IMR-90 (cell line): Measurements from ENCODE around the gene AMPD2. TPM values are rescaled to one million over a fixed set of nuclear protein-coding genes. Genes with fewer than 3 reads are reported as not detected.
A peak's percentile ranks its signal among the peaks of the same experiment; 100 is the strongest.

ENCODE experiments used
- ATAC-seq: fragments of 200-7000 bp; cut with Tn5 transposase; 2 replicates; pipeline ENCODE4 v1.9.1; 2020; ENCODE audit warnings: low read depth, mild to moderate bottlenecking, moderate library complexity
- BruUV-seq: library from RNA; stranded (reverse); fragments of 400-500 nt; replicated peaks from 2 replicates; lab custom pipeline; 2021; lab: Mats Ljungman, UMichigan
- CTCF ChIA-PET: fragments of 300-600 bp; formaldehyde crosslinking; extraction: SDS; loops from one replicate; lab custom pipeline; 2021; ENCODE audit warnings: antibody characterized with exemption; lab: Yijun Ruan, JAX
- POLR2A ChIA-PET: fragments of 300-600 bp; sonication (Branson Sonifier 250); formaldehyde crosslinking; loops from one replicate; lab custom pipeline; 2022; ENCODE audit warnings: antibody characterized with exemption; ENCODE audit not compliant: unreplicated experiment; lab: Charles Lee
- DNase-seq: peaks from one replicate; pipeline ENCODE4 v3.0.0; 2013
- H2AFZ ChIP-seq: replicated peaks from 2 replicates; pipeline ENCODE3; 2013; ENCODE audit warnings: low read length, mild to moderate bottlenecking; ENCODE audit not compliant: poor library complexity
- H2AK5ac ChIP-seq: 2 replicates; pipeline ENCODE4 v1.6.1; 2013; ENCODE audit warnings: low read depth, low read length, inconsistent platforms
- H2AK9ac ChIP-seq: replicated peaks from 2 replicates; pipeline ENCODE3; 2013; ENCODE audit warnings: mild to moderate bottlenecking, low read depth, low read length, moderate library complexity; ENCODE audit not compliant: poor library complexity
- H2BK120ac ChIP-seq: 2 replicates; pipeline ENCODE4 v1.6.1; 2013; ENCODE audit warnings: low read depth, low read length, inconsistent platforms
- H2BK15ac ChIP-seq: 3 replicates; pipeline ENCODE4 v1.6.1; 2013; ENCODE audit warnings: low read depth, low read length, inconsistent platforms
- H2BK20ac ChIP-seq: 2 replicates; pipeline ENCODE4 v1.6.1; 2013; ENCODE audit warnings: low read depth, mild to moderate bottlenecking, inconsistent platforms, low read length, moderate library complexity
- H2BK5ac ChIP-seq: 2 replicates; pipeline ENCODE4 v1.6.1; 2013; ENCODE audit warnings: mild to moderate bottlenecking, low read depth, low read length, inconsistent platforms; ENCODE audit not compliant: poor library complexity, severe bottlenecking
- H3K14ac ChIP-seq: replicated peaks from 2 replicates; pipeline ENCODE4 v1.6.1; 2013; ENCODE audit warnings: low read depth, low read length, inconsistent platforms
- H3K18ac ChIP-seq: 2 replicates; pipeline ENCODE4 v1.6.1; 2013; ENCODE audit warnings: low read depth, low read length, control low read depth
- H3K23ac ChIP-seq: 2 replicates; pipeline ENCODE4 v1.6.1; 2013; ENCODE audit warnings: low read depth, low read length, inconsistent platforms
- H3K27ac ChIP-seq: 2 replicates; pipeline ENCODE4 v1.5.1; 2013; ENCODE audit warnings: mild to moderate bottlenecking, control low read depth, low read length; ENCODE audit not compliant: insufficient read depth
- H3K27me3 ChIP-seq: 2 replicates; pipeline ENCODE4 v1.6.1; 2013; ENCODE audit warnings: low read length; ENCODE audit not compliant: control insufficient read depth, insufficient read depth
- H3K36me3 ChIP-seq: 2 replicates; pipeline ENCODE4 v1.6.1; 2013; ENCODE audit warnings: low read length, mixed read lengths; ENCODE audit not compliant: control insufficient read depth, insufficient read depth
- H3K4ac ChIP-seq: 2 replicates; pipeline ENCODE4 v1.6.1; 2013; ENCODE audit warnings: low read depth, low read length, inconsistent platforms
- H3K4me1 ChIP-seq: 2 replicates; pipeline ENCODE4 v1.6.1; 2013; ENCODE audit warnings: low read length, mixed read lengths; ENCODE audit not compliant: control insufficient read depth, insufficient read depth
- H3K4me2 ChIP-seq: 2 replicates; pipeline ENCODE4 v1.6.1; 2013; ENCODE audit warnings: low read depth, mild to moderate bottlenecking, control low read depth, low read length, moderate library complexity
- H3K4me3 ChIP-seq: 2 replicates; pipeline ENCODE4 v1.5.1; 2013; ENCODE audit warnings: low read depth, mild to moderate bottlenecking, control low read depth, low read length, moderate library complexity; ENCODE audit not compliant: insufficient read depth
- H3K56ac ChIP-seq: 2 replicates; pipeline ENCODE4 v1.6.1; 2013; ENCODE audit warnings: low read length, inconsistent platforms; ENCODE audit not compliant: insufficient read depth; ENCODE audit errors: extremely low read depth
- H3K79me1 ChIP-seq, 2 experiments: 2 replicates each; pipeline ENCODE4 v1.6.1; 2013; ENCODE audit warnings: low read length in 2 of 2, inconsistent platforms in 1 of 2, low read depth in 1 of 2
- H3K9ac ChIP-seq: 2 replicates; pipeline ENCODE4 v1.6.1; 2013; ENCODE audit warnings: low read depth, low read length, control low read depth
- H3K9me1 ChIP-seq: 2 replicates; pipeline ENCODE4 v1.6.1; 2013; ENCODE audit warnings: low read length, inconsistent platforms; ENCODE audit not compliant: insufficient read depth
- H3K9me3 ChIP-seq: 2 replicates; pipeline ENCODE4 v1.6.1; 2013; ENCODE audit warnings: low read length; ENCODE audit not compliant: control insufficient read depth, insufficient read depth
- H4K20me1 ChIP-seq: 2 replicates; pipeline ENCODE4 v1.6.1; 2013; ENCODE audit warnings: low read length, inconsistent platforms; ENCODE audit not compliant: insufficient read depth
- H4K5ac ChIP-seq: 2 replicates; pipeline ENCODE4 v1.6.1; 2013; ENCODE audit warnings: mild to moderate bottlenecking, low read depth, low read length, control low read depth
- H4K8ac ChIP-seq, 2 experiments: 2 replicates each; pipeline ENCODE4 v1.6.1; 2013; ENCODE audit warnings: low read depth in 2 of 2, low read length in 2 of 2, control low read depth in 1 of 2, inconsistent platforms in 1 of 2
- H4K91ac ChIP-seq: 2 replicates; pipeline ENCODE4 v1.6.1; 2013; ENCODE audit warnings: low read depth, low read length, inconsistent platforms; ENCODE audit not compliant: insufficient read depth
- BHLHE40 ChIP-seq: fragments of 150-350 bp; IDR thresholded peaks from 2 replicates; pipeline ENCODE4 v1.6.1; 2016; ENCODE audit warnings: mild to moderate bottlenecking, low read depth, low read length
- CHD1 ChIP-seq: IDR thresholded peaks from 2 replicates; pipeline ENCODE4 v1.6.1; 2012; ENCODE audit warnings: low read depth, low read length, improper control_type of control experiment
- MAFK ChIP-seq: IDR thresholded peaks from 2 replicates; pipeline ENCODE4 v1.6.1; 2012; ENCODE audit warnings: low read depth, low read length, improper control_type of control experiment
- MXI1 ChIP-seq: IDR thresholded peaks from 2 replicates; pipeline ENCODE4 v1.6.1; 2012; ENCODE audit warnings: low read depth, mild to moderate bottlenecking, low read length, moderate library complexity, borderline replicate concordance
- RCOR1 ChIP-seq: IDR thresholded peaks from 2 replicates; pipeline ENCODE4 v1.6.1; 2012; ENCODE audit warnings: mild to moderate bottlenecking, low read length, improper control_type of control experiment; ENCODE audit not compliant: insufficient replicate concordance
- RFX5 ChIP-seq: IDR thresholded peaks from 2 replicates; pipeline ENCODE4 v1.8.0; 2012; ENCODE audit warnings: low read depth, mild to moderate bottlenecking, low read length, moderate library complexity
- dilution Hi-C: fragments of 300-500 bp; cut with HindIII; formaldehyde crosslinking; loops from one replicate; pipeline ENCODE4 v1.14.3; 2018; ENCODE audit warnings: low sequenced_read_pairs; ENCODE audit not compliant: unreplicated experiment
- in situ Hi-C: fragments of 300-500 bp; cut with MboI; formaldehyde crosslinking; loops from 3 replicates; pipeline ENCODE4 v1.14.3; 2019; ENCODE audit warnings: low sequenced_read_pairs, inconsistent platforms, mixed read lengths
- intact Hi-C: fragments of 100-400 bp; cut with micrococcal nuclease; formaldehyde crosslinking; loops from 2 replicates; pipeline ENCODE4 v1.10.0; 2022
- polyA plus RNA-seq, 3 experiments: library from polyadenylated mRNA; depleted of rRNA; stranded (reverse); fragments of >200 nt; gene quantifications; 2 replicates each; pipeline ENCODE4 v1.2.3, GENCODE V29; 2012; ENCODE audit warnings: low replicate concordance in 1 of 3
- total RNA-seq: library from RNA; depleted of rRNA; stranded (reverse); fragments of >200 nt; gene quantifications from 2 replicates; pipeline ENCODE4 v1.2.3, GENCODE V29; 2012

The AMPD2 gene
- total and polyA plus RNA-seq, 2 of the 4 experiments (the other 2 are of a cell fraction), result 61.5 to 103 TPM

DNA sequence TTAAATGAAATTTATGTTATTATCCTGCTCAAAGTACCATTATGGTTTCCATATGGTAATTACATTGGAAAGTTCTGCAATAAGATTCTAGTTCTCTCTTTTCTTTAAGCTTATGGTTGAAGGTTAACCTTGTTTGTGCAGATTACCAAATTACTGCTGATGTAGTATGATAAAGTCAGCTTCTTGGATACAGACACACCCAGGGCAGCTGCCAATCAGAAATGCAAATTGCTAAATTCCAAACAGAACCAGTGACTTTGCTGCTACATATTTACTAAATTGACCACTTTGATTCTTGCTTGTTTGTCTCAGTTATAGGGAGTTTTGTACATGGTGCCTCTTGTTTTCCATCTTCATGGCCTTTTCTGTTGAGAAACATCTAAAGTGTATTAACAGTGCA is 26.7 kb upstream of the AMPD2 start:
- H4K8ac ChIP-seq, result no peak overlapping the region
- BruUV-seq, result no TSS peak
- no peak overlapping the region for H2AK5ac ChIP-seq
- H4K20me1 ChIP-seq, result no peaks in the 10 kb centered on the region; the same call in 1 of the 2 replicates
- peaks cover 11% of the 10 kb centered on the region for H3K4me1 ChIP-seq
- H3K9me3 ChIP-seq, result no peaks in the 10 kb centered on the region
- H3K4me3 ChIP-seq, result no peak overlapping the region
- H3K27me3 ChIP-seq, result no peaks in the 10 kb centered on the region
- H3K18ac ChIP-seq, result no peak overlapping the region
- dilution Hi-C loops (no loop called here), in situ Hi-C loops (no loop called here), intact Hi-C loops (no loop called here)
- no peak for ATAC-seq
- H3K4me2 ChIP-seq, result no peak overlapping the region
- no peak for TF ChIP-seq RFX5
- no peak for TF ChIP-seq BHLHE40
- no peak for TF ChIP-seq RCOR1
- TF ChIP-seq MAFK, result no peak
- no peak for TF ChIP-seq MXI1
- no peak for TF ChIP-seq CHD1
- H2BK5ac ChIP-seq, result peak overlapping the region; percentile 21
- H3K79me1 ChIP-seq, result peaks cover 21 to 43% of the 10 kb centered on the region in 2 experiments; a peak in 3 of 4 replicates
- H3K27ac ChIP-seq, result no peak overlapping the region
- no peak overlapping the region for H4K5ac ChIP-seq
- no peak for DNase-seq
- H3K4ac ChIP-seq, result no peak overlapping the region
- H3K23ac ChIP-seq, result no peak overlapping the region
- H2AFZ ChIP-seq, result no peak overlapping the region
- POLR2A ChIA-PET, result no interaction called here
- H2BK120ac ChIP-seq, result no peak overlapping the region
- H3K9me1 ChIP-seq, result peaks cover 6% of the 10 kb centered on the region; the same call in 1 of the 2 replicates
- H3K9ac ChIP-seq, result no peak overlapping the region
- peaks cover 27% of the 10 kb centered on the region for H3K36me3 ChIP-seq
- H4K91ac ChIP-seq, result no peak overlapping the region
- no peak overlapping the region for H2AK9ac ChIP-seq
- H2BK20ac ChIP-seq, result no peak overlapping the region
- CTCF ChIA-PET, result no interaction called here
- no peak overlapping the region for H3K56ac ChIP-seq
- no peak overlapping the region for H3K14ac ChIP-seq
- no peak overlapping the region for H2BK15ac ChIP-seq
